Type B pancreatic cell (in vitro differentiated cells): ENCODE data around the gene MDFIC. TPM values are rescaled to one million over a fixed set of nuclear protein-coding genes. Genes with fewer than 3 reads are reported as not detected.

Experiments
- DNase-seq: peaks from one replicate; pipeline ENCODE4 v3.0.0; 2021; ENCODE audit warnings: mixed read lengths; ENCODE audit not compliant: unreplicated experiment; ENCODE audit errors: extremely low spot score
- H3K27ac Mint-ChIP-seq: 2 replicates; pipeline ENCODE4 v1.8.0; 2021; ENCODE audit warnings: mild to moderate bottlenecking, mixed read lengths
- H3K27me3 Mint-ChIP-seq: 2 replicates; pipeline ENCODE4 v1.8.0; 2021; ENCODE audit warnings: mixed read lengths
- H3K36me3 Mint-ChIP-seq: 2 replicates; pipeline ENCODE4 v1.8.0; 2021; ENCODE audit warnings: mixed read lengths
- H3K4me1 Mint-ChIP-seq: one replicate; pipeline ENCODE4 v1.8.0; 2021; ENCODE audit warnings: mixed read lengths; ENCODE audit not compliant: unreplicated experiment
- H3K4me3 Mint-ChIP-seq: 2 replicates; pipeline ENCODE4 v1.8.0; 2021; ENCODE audit warnings: mild to moderate bottlenecking, mixed read lengths
- H3K9me3 Mint-ChIP-seq: 2 replicates; pipeline ENCODE4 v1.8.0; 2021; ENCODE audit warnings: mixed read lengths
- total RNA-seq: library from RNA; stranded (reverse); gene quantifications from 2 replicates; pipeline ENCODE4 v1.2.1, GENCODE V29; 2021; ENCODE audit warnings: low replicate concordance
- TF ChIP-seq, protein P1 (sequence below): fragments of 200-600 bp; sonication (generic); conservative IDR thresholded peaks from 2 replicates; pipeline ENCODE4 v1.5.0; 2021; ENCODE audit warnings: antibody characterized with exemption, mild to moderate bottlenecking

Gene MDFIC
- total RNA-seq, 1 donor from 2014 or later: 20.2 TPM

DNA sequence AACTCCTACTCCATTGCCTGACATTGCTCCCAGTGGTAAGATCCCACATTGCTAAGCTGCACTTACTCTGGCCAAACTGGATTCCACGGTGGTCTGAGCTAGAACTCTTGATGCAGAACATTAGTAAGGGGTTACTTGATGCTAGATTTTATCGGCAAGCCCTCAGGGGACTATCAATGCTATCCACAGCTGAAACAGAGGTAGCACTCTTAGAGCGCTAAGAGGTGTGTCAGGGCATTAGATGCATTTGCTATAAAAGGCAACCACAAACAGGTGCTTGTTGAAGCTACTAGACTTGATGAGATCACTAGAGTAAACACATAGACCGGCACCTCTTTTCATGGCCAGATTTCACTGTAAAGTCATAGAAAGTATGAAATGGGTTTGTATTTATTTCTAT lies 116.3 kb downstream of the MDFIC start:
- peaks cover 3% of the 10 kb centered on the region for H3K4me1 Mint-ChIP-seq
- TF ChIP-seq, protein P1, sequence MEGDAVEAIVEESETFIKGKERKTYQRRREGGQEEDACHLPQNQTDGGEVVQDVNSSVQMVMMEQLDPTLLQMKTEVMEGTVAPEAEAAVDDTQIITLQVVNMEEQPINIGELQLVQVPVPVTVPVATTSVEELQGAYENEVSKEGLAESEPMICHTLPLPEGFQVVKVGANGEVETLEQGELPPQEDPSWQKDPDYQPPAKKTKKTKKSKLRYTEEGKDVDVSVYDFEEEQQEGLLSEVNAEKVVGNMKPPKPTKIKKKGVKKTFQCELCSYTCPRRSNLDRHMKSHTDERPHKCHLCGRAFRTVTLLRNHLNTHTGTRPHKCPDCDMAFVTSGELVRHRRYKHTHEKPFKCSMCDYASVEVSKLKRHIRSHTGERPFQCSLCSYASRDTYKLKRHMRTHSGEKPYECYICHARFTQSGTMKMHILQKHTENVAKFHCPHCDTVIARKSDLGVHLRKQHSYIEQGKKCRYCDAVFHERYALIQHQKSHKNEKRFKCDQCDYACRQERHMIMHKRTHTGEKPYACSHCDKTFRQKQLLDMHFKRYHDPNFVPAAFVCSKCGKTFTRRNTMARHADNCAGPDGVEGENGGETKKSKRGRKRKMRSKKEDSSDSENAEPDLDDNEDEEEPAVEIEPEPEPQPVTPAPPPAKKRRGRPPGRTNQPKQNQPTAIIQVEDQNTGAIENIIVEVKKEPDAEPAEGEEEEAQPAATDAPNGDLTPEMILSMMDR: no peak
- H3K27ac Mint-ChIP-seq: no peak overlapping the region
- DNase-seq: no peak
- no peaks in the 10 kb centered on the region for H3K36me3 Mint-ChIP-seq
- H3K4me3 Mint-ChIP-seq: no peak overlapping the region
- H3K9me3 Mint-ChIP-seq: no peaks in the 10 kb centered on the region
- H3K27me3 Mint-ChIP-seq: no peaks in the 10 kb centered on the region

DNA sequence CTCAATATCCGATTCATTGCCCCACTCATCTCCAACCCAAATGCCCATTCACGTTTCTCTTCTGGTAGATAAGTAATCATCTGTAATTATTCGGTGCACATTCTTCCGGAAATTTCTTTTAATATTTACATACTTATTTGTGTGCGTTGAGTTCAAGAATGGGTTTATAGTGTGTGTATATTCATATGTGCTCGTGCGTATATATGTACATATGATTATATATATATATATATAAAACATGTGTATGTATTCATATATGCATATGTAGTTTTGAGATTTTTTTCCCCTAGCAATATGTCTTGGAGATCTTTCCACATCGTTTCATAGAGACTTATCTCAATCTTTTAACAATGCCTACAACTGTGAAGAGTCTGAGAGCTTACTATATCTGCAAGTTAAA lies 118.2 kb downstream of the MDFIC start:
- H3K27me3 Mint-ChIP-seq: no peaks in the 10 kb centered on the region
- DNase-seq: no peak
- H3K36me3 Mint-ChIP-seq: no peaks in the 10 kb centered on the region
- no peaks in the 10 kb centered on the region for H3K9me3 Mint-ChIP-seq
- no peak overlapping the region for H3K4me3 Mint-ChIP-seq
- TF ChIP-seq, protein P1: no peak
- no peak overlapping the region for H3K27ac Mint-ChIP-seq
- no peaks in the 10 kb centered on the region for H3K4me1 Mint-ChIP-seq

DNA sequence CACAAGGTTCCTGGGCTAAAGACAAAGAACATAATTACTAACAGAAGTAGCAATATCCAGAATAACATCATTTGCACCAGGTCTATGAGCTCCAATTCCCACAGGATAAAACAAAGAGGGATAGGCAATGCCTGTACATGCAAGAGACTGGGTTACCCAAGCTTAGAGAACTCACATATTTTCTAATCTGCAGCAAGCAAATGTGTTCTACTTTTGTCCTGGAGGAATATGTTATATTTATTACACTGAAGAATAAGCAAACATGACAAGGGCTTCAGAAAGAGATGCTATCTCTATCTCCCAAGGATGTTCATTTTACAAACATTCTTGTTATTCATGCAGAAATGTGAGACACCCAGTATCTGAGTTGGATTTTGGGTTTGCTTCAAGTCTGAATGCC lies 118.6 kb downstream of the MDFIC start:
- H3K27ac Mint-ChIP-seq: no peak overlapping the region
- H3K4me1 Mint-ChIP-seq: no peaks in the 10 kb centered on the region
- H3K9me3 Mint-ChIP-seq: no peaks in the 10 kb centered on the region
- no peak for DNase-seq
- H3K36me3 Mint-ChIP-seq: no peaks in the 10 kb centered on the region
- TF ChIP-seq, protein P1: no peak
- H3K27me3 Mint-ChIP-seq: no peaks in the 10 kb centered on the region
- no peak overlapping the region for H3K4me3 Mint-ChIP-seq

DNA sequence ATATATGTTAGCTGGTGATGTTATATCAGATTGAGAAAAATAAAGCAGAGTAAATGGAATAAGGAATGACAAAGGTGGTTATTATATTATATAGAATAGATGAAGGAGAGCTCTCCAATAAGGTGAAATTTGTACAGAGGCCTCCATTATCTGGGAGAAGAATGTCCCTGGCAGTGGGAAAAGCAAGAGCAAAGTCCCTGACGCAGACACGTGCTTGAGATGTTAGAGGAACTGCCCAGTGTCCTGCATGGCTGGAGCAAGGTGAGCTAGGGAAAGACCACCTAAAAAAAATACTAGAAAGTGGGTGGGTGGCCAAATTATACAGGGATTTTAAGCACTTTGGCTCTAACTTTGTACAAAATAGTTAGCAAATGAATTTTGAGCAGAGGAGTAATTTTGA lies 120.7 kb downstream of the MDFIC start:
- DNase-seq: no peak
- Mint-ChIP-seq H3K27me3 (no peaks in the 10 kb centered on the region), H3K9me3 (no peaks in the 10 kb centered on the region), H3K27ac (no peak overlapping the region), H3K36me3 (no peaks in the 10 kb centered on the region), H3K4me1 (peaks cover 3% of the 10 kb centered on the region), H3K4me3 (no peak overlapping the region)
- TF ChIP-seq, protein P1: no peak

DNA sequence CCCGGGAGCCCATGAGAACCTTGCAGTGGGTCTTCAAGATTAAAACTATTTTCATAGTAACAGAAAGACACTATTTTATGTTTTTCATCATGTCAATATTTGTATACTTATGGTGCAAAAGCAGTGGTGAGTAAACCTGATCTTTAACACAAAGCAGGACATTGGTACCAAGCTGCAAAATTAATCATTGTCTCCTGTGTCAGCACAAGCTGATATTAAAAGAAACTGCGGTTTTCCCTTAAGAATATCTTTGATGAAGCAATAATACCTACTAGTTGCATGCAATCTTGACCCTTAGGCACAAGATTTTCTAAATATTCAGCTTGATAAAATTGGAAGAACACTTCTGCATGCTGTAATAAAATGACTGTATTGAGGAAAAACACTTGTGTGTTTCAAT lies 121.7 kb downstream of the MDFIC start:
- no peaks in the 10 kb centered on the region for H3K36me3 Mint-ChIP-seq
- no peak for DNase-seq
- no peak overlapping the region for H3K4me3 Mint-ChIP-seq
- peaks cover 4% of the 10 kb centered on the region for H3K4me1 Mint-ChIP-seq
- H3K27ac Mint-ChIP-seq: no peak overlapping the region
- no peaks in the 10 kb centered on the region for H3K9me3 Mint-ChIP-seq
- no peaks in the 10 kb centered on the region for H3K27me3 Mint-ChIP-seq
- TF ChIP-seq, protein P1: no peak

DNA sequence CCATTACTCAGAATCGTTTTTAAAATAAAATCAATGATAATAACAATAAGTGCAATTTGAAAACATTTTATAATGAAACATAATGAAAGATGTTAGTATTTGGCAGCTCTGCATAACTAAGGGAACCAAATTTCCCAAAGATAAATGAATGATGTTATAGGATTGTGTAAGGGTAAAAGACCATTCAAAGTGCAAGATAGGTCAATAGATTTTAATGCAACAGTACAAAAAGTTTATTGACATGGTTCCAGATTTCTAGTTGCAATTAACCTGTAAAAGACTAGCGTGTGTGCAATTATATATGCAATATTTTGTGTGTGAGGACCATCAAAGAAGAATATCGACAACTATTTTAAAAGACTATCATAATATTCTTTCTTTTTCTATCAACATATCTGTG lies 122.3 kb downstream of the MDFIC start:
- Mint-ChIP-seq H3K4me1 (peaks cover 4% of the 10 kb centered on the region), H3K36me3 (no peaks in the 10 kb centered on the region), H3K27me3 (no peaks in the 10 kb centered on the region), H3K27ac (no peak overlapping the region), H3K4me3 (no peak overlapping the region), H3K9me3 (no peaks in the 10 kb centered on the region)
- TF ChIP-seq, protein P1: no peak
- no peak for DNase-seq
